Thoracic aorta (tissue), 2 donors: Measurements from ENCODE around the gene CAMK2B. TPM values are rescaled to one million over a fixed set of nuclear protein-coding genes. Genes with fewer than 3 reads are reported as not detected.

Source experiments
- ATAC-seq: fragments of 150-250 bp; one replicate; pipeline ENCODE4 v1.8.0; 2017; ENCODE audit warnings: low read depth; ENCODE audit not compliant: insufficient number of reproducible peaks, low FRiP score
- DNase-seq: peaks from one replicate; pipeline ENCODE4 v3.0.0-alpha.2; 2020; ENCODE audit warnings: low spot score
- H3K27ac ChIP-seq, 2 donors: fragments of 200-600 bp; sonication (generic); 1 replicate in 1 of 2; 2 replicates in 1 of 2; pipeline ENCODE4 v1.5.1; 2016; ENCODE audit warnings: mild to moderate bottlenecking in 2 of 2, moderate library complexity in 2 of 2
- H3K27me3 ChIP-seq: fragments of 200-600 bp; sonication (generic); replicated peaks from 2 replicates; pipeline ENCODE4 v1.6.0; 2016; ENCODE audit warnings: mild to moderate bottlenecking; ENCODE audit not compliant: insufficient read depth
- H3K36me3 ChIP-seq: fragments of 200-600 bp; sonication (generic); one replicate; pipeline ENCODE4 v1.5.1; 2016
- H3K4me1 ChIP-seq, 2 donors: fragments of 200-600 bp; sonication (generic); 1 replicate in 1 of 2; 2 replicates in 1 of 2; pipeline versions ENCODE4 v1.5.1 to v1.6.0; 2016; ENCODE audit warnings: low read depth in 2 of 2, mild to moderate bottlenecking in 1 of 2; ENCODE audit not compliant: control insufficient read depth in 1 of 2
- H3K4me3 ChIP-seq: fragments of 200-600 bp; sonication (generic); 2 replicates; pipeline ENCODE4 v1.5.1; 2016; ENCODE audit warnings: mild to moderate bottlenecking
- H3K9me3 ChIP-seq: fragments of 200-600 bp; sonication (generic); 2 replicates; pipeline ENCODE4 v1.5.1; 2016
- total RNA-seq, 2 donors: library from RNA; depleted of rRNA; stranded (reverse); fragments of >200 nt; gene quantifications; one replicate each; pipeline versions ENCODE4 v1.1.0 to v1.2.3, GENCODE V29; 2016
- TF ChIP-seq, protein P1 (sequence below): fragments of 200-600 bp; sonication (generic); IDR thresholded peaks from one replicate; pipeline ENCODE4 v1.5.1; 2019; ENCODE audit warnings: antibody characterized with exemption

Gene CAMK2B
- total RNA-seq, 2 donors from 2014 or later, result 1.5 to 2.8 TPM

DNA sequence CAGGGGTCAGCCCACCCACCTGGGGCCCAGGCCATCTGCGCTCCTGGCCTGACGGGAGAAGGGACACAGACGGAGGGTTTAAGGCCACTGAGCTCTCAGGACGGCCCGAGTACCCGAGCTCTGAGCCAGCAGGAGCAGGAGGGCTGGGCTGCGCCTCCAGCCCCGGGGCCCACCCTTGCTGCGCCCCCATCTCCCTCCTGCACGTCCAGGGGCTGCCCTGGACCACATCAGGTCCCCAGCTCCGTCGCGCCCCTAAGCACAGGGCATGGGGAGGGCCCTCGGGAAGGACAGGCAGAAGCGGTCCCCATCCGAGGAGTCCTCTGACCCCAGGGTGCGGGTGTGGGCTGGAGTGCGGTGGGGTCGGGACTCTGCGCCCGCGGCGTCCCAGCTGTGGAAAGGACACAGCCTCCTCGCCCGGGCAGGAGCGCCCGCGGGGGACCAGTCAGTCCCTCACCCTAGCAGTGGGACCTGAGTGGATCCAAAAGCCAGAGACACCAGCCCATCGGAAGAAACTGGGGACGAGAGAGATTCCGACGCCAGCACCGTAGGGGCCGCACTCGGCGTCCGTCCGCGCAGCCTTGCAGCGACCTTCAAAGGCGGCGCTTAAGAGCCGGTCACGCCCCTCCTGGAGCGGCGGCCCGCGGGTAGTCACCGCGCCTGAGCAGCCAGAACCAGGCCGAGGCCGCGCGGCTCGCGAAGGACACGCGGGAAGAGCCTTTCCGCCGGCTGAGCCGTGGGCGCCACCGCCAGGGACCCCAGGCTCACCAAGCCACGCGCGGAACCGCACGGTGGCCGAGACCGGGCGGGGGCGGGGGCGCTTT, 15.9 kb downstream of the CAMK2B start:
- no peak for DNase-seq
- peaks cover 0 to 10% of the 10 kb centered on the region in 2 donors for H3K4me1 ChIP-seq
- H3K4me3 ChIP-seq, result peak overlapping the region; percentile 68
- H3K36me3 ChIP-seq, result no peaks in the 10 kb centered on the region
- no peaks in the 10 kb centered on the region for H3K27me3 ChIP-seq
- TF ChIP-seq, protein P1, sequence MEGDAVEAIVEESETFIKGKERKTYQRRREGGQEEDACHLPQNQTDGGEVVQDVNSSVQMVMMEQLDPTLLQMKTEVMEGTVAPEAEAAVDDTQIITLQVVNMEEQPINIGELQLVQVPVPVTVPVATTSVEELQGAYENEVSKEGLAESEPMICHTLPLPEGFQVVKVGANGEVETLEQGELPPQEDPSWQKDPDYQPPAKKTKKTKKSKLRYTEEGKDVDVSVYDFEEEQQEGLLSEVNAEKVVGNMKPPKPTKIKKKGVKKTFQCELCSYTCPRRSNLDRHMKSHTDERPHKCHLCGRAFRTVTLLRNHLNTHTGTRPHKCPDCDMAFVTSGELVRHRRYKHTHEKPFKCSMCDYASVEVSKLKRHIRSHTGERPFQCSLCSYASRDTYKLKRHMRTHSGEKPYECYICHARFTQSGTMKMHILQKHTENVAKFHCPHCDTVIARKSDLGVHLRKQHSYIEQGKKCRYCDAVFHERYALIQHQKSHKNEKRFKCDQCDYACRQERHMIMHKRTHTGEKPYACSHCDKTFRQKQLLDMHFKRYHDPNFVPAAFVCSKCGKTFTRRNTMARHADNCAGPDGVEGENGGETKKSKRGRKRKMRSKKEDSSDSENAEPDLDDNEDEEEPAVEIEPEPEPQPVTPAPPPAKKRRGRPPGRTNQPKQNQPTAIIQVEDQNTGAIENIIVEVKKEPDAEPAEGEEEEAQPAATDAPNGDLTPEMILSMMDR, result no peak
- H3K9me3 ChIP-seq, result no peaks in the 10 kb centered on the region
- ATAC-seq, result no peak
- no peak overlapping the region for H3K27ac ChIP-seq

DNA sequence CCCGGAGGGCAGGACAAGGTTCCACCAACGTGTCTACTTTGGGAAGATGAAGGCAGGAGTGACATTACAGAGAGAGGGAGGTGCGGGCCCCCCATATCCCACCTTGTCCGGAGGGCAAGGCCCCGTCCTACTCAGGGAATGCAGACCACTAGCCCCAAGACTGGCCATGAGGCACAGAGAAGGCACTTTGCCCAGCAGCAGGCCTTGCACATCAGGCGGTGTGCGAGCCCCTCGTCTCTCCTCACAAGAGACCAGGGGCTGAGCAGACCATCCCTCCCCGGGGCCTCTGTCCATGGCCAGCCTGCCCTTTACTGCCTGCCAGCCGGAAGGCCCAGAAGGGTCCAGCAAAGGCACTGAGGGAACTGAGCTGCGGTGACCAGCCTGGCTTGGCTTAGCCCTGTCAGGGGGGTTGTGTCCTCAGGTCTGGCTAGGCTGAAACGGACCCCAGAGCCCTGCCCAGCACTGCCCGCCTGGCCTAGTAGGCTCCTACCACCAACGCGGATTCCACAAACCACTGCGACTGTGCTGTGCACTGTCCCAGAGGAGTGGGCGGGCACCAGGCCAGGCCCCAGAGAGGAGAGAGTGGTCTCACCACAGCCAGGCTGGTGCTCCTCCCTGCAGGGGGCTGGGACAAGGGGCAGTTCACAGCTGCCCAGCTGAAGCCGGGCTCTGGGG, 16.7 kb downstream of the CAMK2B start:
- no peak for DNase-seq
- no peaks in the 10 kb centered on the region for H3K36me3 ChIP-seq
- no peak for ATAC-seq
- H3K27ac ChIP-seq, result no peak overlapping the region
- H3K9me3 ChIP-seq, result no peaks in the 10 kb centered on the region
- peaks cover 0 to 10% of the 10 kb centered on the region in 2 donors for H3K4me1 ChIP-seq
- H3K27me3 ChIP-seq, result no peaks in the 10 kb centered on the region
- TF ChIP-seq, protein P1, result no peak
- no peak overlapping the region for H3K4me3 ChIP-seq

DNA sequence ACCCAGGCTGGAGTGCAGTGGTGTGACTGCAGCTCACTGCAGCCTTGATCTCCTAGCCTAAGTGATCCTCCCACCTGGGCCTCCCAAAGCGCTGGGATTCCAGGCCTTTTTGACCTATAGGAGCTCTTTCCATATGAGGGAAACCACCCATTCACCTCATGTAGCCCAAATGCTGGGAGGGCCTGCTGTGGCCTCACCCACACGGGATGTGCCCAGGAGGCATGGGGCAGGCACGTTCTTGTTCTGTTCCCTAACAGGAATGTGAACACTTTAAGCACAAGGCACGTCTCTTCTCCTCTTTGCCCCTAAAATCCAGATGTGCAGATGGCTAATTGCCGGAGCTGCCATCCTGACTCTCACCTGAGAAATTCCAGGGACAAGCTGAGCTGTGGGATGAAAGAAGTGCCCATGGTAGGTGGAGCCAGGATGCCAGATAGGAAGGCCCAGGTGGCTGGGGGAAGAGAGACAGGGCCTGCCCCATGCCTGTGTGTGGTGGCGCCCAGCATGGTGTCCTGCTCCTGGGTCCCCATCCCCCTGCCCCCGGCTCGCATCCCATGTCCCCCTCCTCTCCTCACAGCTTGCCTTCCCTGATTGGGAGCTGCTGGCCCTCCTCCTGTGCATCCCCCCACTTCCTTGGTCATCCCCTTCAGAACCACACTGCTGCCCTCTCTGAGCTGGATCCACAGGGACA, 17.3 kb downstream of the CAMK2B start:
- DNase-seq (no peak), ATAC-seq (no peak)
- H3K4me3 ChIP-seq, result no peak overlapping the region
- no peaks in the 10 kb centered on the region for H3K36me3 ChIP-seq
- TF ChIP-seq, protein P1, result no peak
- no peak overlapping the region for H3K27ac ChIP-seq
- no peaks in the 10 kb centered on the region for H3K9me3 ChIP-seq
- H3K27me3 ChIP-seq, result no peaks in the 10 kb centered on the region
- H3K4me1 ChIP-seq, result peaks cover 0 to 10% of the 10 kb centered on the region in 2 donors

DNA sequence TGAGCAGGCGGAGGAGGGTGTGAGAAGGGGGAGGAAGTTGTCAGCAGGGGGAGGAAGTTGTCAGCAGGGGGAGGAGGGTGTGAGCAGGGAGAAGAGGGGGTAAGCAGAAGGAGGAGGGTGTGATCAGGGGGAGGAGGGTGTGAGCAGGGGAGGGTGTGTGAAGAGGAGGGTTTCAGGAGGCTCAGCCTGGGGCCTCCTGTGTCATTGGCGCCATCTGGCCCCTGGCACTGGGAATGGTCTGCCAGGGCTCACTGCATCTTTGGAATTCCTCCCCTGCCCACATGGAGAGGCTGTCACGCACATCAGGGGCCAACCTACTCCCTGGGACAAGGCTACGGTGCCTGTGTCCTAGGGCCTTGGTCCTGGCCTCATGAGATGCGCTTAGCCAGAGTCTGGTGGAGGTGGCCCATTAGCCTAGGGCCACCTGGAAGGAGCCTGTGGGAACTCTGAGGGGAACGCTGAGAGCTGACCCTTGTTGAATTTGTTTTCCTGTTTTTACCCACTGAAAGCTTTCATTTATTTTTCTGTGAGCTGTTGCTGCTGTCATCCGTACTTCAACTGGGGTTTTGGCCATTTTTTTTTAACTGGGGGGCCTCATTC, 18.0 kb downstream of the CAMK2B start:
- Histone ChIP-seq H3K36me3 (no peaks in the 10 kb centered on the region), H3K27me3 (no peaks in the 10 kb centered on the region), H3K4me1 (peaks cover 0 to 10% of the 10 kb centered on the region in 2 donors), H3K27ac (no peak overlapping the region), H3K9me3 (no peaks in the 10 kb centered on the region), H3K4me3 (no peak overlapping the region)
- DNase-seq (no peak), ATAC-seq (no peak)
- TF ChIP-seq, protein P1, result no peak

DNA sequence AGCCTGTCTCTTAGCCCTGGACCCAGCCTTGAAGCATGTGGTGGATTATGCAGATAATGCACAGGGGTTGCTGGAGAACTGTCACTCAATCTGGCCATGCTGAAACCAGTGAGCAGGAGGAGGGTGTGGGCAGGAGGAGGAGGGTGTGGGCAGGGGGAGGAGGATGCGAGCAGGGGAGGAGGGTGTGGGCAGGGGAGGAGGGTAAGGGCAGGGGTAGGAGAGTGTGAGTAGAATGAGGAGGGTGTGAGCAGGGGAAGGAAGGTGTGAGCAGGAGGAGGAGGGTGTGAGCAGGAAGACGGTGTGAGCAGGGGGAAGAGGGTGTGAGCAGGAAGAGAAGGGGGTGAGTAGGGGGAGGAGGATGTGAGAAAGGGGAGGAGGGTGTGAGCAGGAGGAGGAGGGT, 18.8 kb downstream of the CAMK2B start:
- ATAC-seq, result no peak
- Histone ChIP-seq H3K4me1 (peaks cover 0 to 10% of the 10 kb centered on the region in 2 donors), H3K27ac (no peak overlapping the region), H3K36me3 (no peaks in the 10 kb centered on the region), H3K9me3 (no peaks in the 10 kb centered on the region), H3K27me3 (no peaks in the 10 kb centered on the region), H3K4me3 (no peak overlapping the region)
- DNase-seq, result no peak
- TF ChIP-seq, protein P1, result no peak
